Hematopoietic multipotent progenitor cell treated with erythropoietin and hydrocortisone succinate and interleukin-3 and kit ligand, for 6 days (in vitro differentiated cells): ENCODE results near the gene ALG9.

Source experiments
- DNase-seq: peaks from one replicate; pipeline ENCODE4 v3.0.0-alpha.2; 2015

ALG9 gene

GRCh38 chr11:111762981-111763643, 108.3 kb downstream of the ALG9 start:
- peak; percentile 27 for DNase-seq

- DNase-seq: no peak
These were observed 108.9 kb downstream of the ALG9 start for GRCh38 chr11:111762526-111762925.

GRCh38 chr11:111761036-111761435, 110.3 kb downstream of the ALG9 start:
- no peak for DNase-seq

- no peak for DNase-seq
These were observed 111.5 kb downstream of the ALG9 start for GRCh38 chr11:111759778-111760407.

- DNase-seq: no peak
These were observed 112.0 kb downstream of the ALG9 start for GRCh38 chr11:111759376-111759775.

- no peak for DNase-seq
These were observed 115.3 kb downstream of the ALG9 start for GRCh38 chr11:111756097-111756496.

- DNase-seq: no peak
These were observed 121.7 kb downstream of the ALG9 start for GRCh38 chr11:111749646-111750045.

GRCh38 chr11:111748035-111748804, 123.2 kb downstream of the ALG9 start:
- no peak for DNase-seq

GRCh38 chr11:111745719-111746504, 125.5 kb downstream of the ALG9 start:
- DNase-seq: no peak

- DNase-seq: no peak
These were observed 127.7 kb downstream of the ALG9 start for GRCh38 chr11:111743700-111744099.

- no peak for DNase-seq
These were observed 129.6 kb downstream of the ALG9 start for GRCh38 chr11:111741751-111742150.

GRCh38 chr11:111739299-111739698, 132.1 kb downstream of the ALG9 start:
- no peak for DNase-seq

GRCh38 chr11:111737444-111738210, 133.8 kb downstream of the ALG9 start:
- no peak for DNase-seq

GRCh38 chr11:111736621-111737443, 134.5 kb downstream of the ALG9 start:
- no peak for DNase-seq
